NCI-H69 (cell line): ENCODE results near the gene ATG9B.
"Not testable (repeated sequence)": the region's sequence is repeated elsewhere in the genome, so short reads cannot be mapped to it uniquely, and the experiment has no call there.

Source experiments
- DNase-seq: peaks from one replicate; lab custom pipeline; 2025; lab: John Stamatoyannopoulos, UW

The ATG9B gene

GRCh38 chr7:151035026-151035717 lies 10.9 kb upstream of the ATG9B start:
- no peak for DNase-seq

- no peak for DNase-seq
Measured at GRCh38 chr7:151034312-151035025, 10.2 kb upstream of the ATG9B start.

- no peak for DNase-seq
Measured at GRCh38 chr7:151033864-151034249, 9.6 kb upstream of the ATG9B start.

GRCh38 chr7:151032936-151033863 lies 8.9 kb upstream of the ATG9B start:
- DNase-seq, result no peak

- no peak for DNase-seq
Measured at GRCh38 chr7:151031011-151031410, 6.7 kb upstream of the ATG9B start.

GRCh38 chr7:151028948-151029501 lies 4.7 kb upstream of the ATG9B start:
- DNase-seq, result no peak

- peak; percentile 100 for DNase-seq
Measured at GRCh38 chr7:151028131-151028947, 4.0 kb upstream of the ATG9B start, which contains the start of gene ABCB8. ABCB8 (plus strand) TSS chr7:151028450; CDS start chr7:151028516, 66 bp downstream.

GRCh38 chr7:151027728-151028130 lies 3.4 kb upstream of the ATG9B start:
- not testable (repeated sequence) for DNase-seq

- DNase-seq, result peak; percentile 43
Measured at GRCh38 chr7:151026771-151027727, 2.8 kb upstream of the ATG9B start.

- DNase-seq, result no peak
Measured at GRCh38 chr7:151025924-151026671, 1.8 kb upstream of the ATG9B start.

GRCh38 chr7:151023232-151023631 lies 1.1 kb downstream of the ATG9B start:
- DNase-seq, result no peak

- DNase-seq, result peak; percentile 15
Measured at GRCh38 chr7:151020231-151020630, 4.1 kb downstream of the ATG9B start.

- DNase-seq, result no peak
Measured at GRCh38 chr7:151019130-151019447, 5.2 kb downstream of the ATG9B start.

- DNase-seq, result peak; percentile 81
Measured at GRCh38 chr7:151018421-151019129, 5.7 kb downstream of the ATG9B start.

GRCh38 chr7:151017953-151018420 lies 6.3 kb downstream of the ATG9B start:
- DNase-seq, result peak; percentile 86

- DNase-seq, result peak; percentile 29
Measured at GRCh38 chr7:151017370-151017952, 6.8 kb downstream of the ATG9B start.

GRCh38 chr7:151016942-151017341 lies 7.4 kb downstream of the ATG9B start:
- DNase-seq, result no peak

GRCh38 chr7:151016505-151016904 lies 7.8 kb downstream of the ATG9B start:
- no peak for DNase-seq
